Measurements from ENCODE around the gene C5orf63. TPM values are rescaled to one million over a fixed set of nuclear protein-coding genes. Genes with fewer than 3 reads are reported as not detected.

C5orf63 gene
- total and polyA plus RNA-seq, 10 of the 15 experiments (the other 5 are each of a cell fraction or from before 2014, with no cell fraction given), result 8.7 to 54.3 (median 11.9) TPM

DNA sequence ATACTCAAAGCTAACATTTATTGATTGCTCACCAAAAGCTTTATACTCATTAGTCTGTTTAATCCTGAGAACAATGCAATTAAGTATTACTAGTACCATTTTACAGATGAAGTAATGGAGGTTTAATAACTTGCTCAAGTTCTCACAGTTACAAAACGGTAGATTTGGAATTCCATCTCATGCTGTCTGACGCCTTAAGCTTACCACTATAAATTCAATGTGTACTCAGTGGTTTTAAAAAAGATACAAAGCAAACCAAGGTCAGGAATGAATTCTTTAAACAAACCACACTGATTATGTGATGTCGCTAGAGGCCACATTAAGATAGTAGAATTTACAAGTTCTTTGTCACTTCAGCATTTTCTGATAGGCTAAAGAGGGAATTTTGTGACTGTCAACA is 1.2 kb upstream of the C5orf63 start:
- Histone ChIP-seq H3K4me2 (ENCODE audit: control insufficient read depth, insufficient read depth) (no peak overlapping the region), H3K27me3 (replicated peaks in 1 of 2; ENCODE audit: control insufficient read depth in 2 of 2, insufficient read depth in 2 of 2, low read length in 1 of 2) (no peaks in the 10 kb centered on the region), H3K79me2 (ENCODE audit: control insufficient read depth, insufficient read depth, low read length) (no peaks in the 10 kb centered on the region), H3K36me3 (ENCODE audit: control insufficient read depth in 2 of 2, insufficient read depth in 2 of 2, low read length in 1 of 2) (no peaks in the 10 kb centered on the region), H3K9me3 (replicated peaks; ENCODE audit: control insufficient read depth, insufficient read depth, low read length) (no peaks in the 10 kb centered on the region), H3K4me1 (ENCODE audit: control insufficient read depth, insufficient read depth, low read length) (no peaks in the 10 kb centered on the region), H2AFZ (ENCODE audit: control insufficient read depth, low read depth, low read length) (no peak overlapping the region), H3K9ac (ENCODE audit: control insufficient read depth, insufficient read depth, low read length) (no peak overlapping the region), H4K20me1 (ENCODE audit: control insufficient read depth, insufficient read depth) (no peaks in the 10 kb centered on the region), H3K27ac (ENCODE audit: control insufficient read depth, insufficient read depth) (no peak overlapping the region), H3K4me3 (no peak overlapping the region)
- ChIA-PET SMC1A (ENCODE audit: uncharacterized antibody, unreplicated experiment) (interaction anchor here (0.7 to 1.2 kb wide), 5 partner anchors 13 to 295 kb away, joined by 3 to 5 read pairs (median 4); no protein-coding TSS in a partner anchor), RAD21 (ENCODE audit: unreplicated experiment) (no interaction called here), POLR2A (no interaction called here), CTCF (interaction anchor here (0.7 to 1.2 kb wide), 2 partner anchors 114 to 117 kb away, joined by 3 read pairs; no protein-coding TSS in a partner anchor)
- 71% methylated on average over 3 of the region's 3 CpGs for WGBS (ENCODE audit: insufficient coverage, insufficient replicate concordance, low lambda C conversion rate, missing lambda C conversion rate)
- no TSS peak for BruUV-seq (replicated peaks)
- DNase-seq (ENCODE audit: low read depth, low spot score) (no peak), FAIRE-seq (no peak), ATAC-seq (no peak)
- in situ Hi-C loops (cut with MboI), result no loop called here
- TF ChIP-seq TARDBP (IDR thresholded peaks at IDR 0.05; ENCODE audit: borderline replicate concordance) (no peak), SUZ12 (IDR thresholded peaks at IDR 0.05; ENCODE audit: unreplicated experiment) (no peak), NR2C2 (IDR thresholded peaks at IDR 0.05; ENCODE audit: borderline replicate concordance, control insufficient read depth, insufficient read length, low read depth) (no peak), E2F4 (IDR thresholded peaks at IDR 0.05; ENCODE audit: low read depth, low read length) (no peak), NFYA (IDR thresholded peaks at IDR 0.05; ENCODE audit: borderline replicate concordance, low read depth, low read length) (no peak), PAX8 (IDR thresholded peaks at IDR 0.05) (no peak), CBFB (IDR thresholded peaks at IDR 0.05; ENCODE audit: low read depth) (no peak), HDGF (IDR thresholded peaks at IDR 0.05) (no peak), SMC3 (IDR thresholded peaks at IDR 0.05; ENCODE audit: borderline replicate concordance, low read length) (no peak), EGR1 (IDR thresholded peaks at IDR 0.05; ENCODE audit: borderline replicate concordance in 1 of 2, low read depth in 2 of 2, low read length in 2 of 2) (no peak), ATF7 (IDR thresholded peaks at IDR 0.05; ENCODE audit: low read depth) (no peak), KDM1A (IDR thresholded peaks at IDR 0.05; ENCODE audit: borderline replicate concordance) (no peak), ZNF592 (IDR thresholded peaks at IDR 0.05) (no peak), CEBPB (IDR thresholded peaks at IDR 0.05; ENCODE audit: borderline replicate concordance in 1 of 2, low read depth in 2 of 2, low read length in 2 of 2) (no peak), JUND (IDR thresholded peaks at IDR 0.05; ENCODE audit: low read depth, low read length) (no peak), FOXK2 (IDR thresholded peaks at IDR 0.05) (no peak), BMI1 (IDR thresholded peaks at IDR 0.05; ENCODE audit: borderline replicate concordance) (no peak)
- TF ChIP-seq, protein P1, sequence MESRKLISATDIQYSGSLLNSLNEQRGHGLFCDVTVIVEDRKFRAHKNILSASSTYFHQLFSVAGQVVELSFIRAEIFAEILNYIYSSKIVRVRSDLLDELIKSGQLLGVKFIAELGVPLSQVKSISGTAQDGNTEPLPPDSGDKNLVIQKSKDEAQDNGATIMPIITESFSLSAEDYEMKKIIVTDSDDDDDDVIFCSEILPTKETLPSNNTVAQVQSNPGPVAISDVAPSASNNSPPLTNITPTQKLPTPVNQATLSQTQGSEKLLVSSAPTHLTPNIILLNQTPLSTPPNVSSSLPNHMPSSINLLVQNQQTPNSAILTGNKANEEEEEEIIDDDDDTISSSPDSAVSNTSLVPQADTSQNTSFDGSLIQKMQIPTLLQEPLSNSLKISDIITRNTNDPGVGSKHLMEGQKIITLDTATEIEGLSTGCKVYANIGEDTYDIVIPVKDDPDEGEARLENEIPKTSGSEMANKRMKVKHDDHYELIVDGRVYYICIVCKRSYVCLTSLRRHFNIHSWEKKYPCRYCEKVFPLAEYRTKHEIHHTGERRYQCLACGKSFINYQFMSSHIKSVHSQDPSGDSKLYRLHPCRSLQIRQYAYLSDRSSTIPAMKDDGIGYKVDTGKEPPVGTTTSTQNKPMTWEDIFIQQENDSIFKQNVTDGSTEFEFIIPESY (IDR thresholded peaks at IDR 0.05), result no peak
- intact Hi-C loops (cut with micrococcal nuclease; ENCODE audit: unreplicated experiment), result no loop called here

Data from GM12878 (cell line).